ENCODE results near the gene CACTIN. TPM values are rescaled to one million over a fixed set of nuclear protein-coding genes. Genes with fewer than 3 reads are reported as not detected.

Gene CACTIN
- total and polyA plus RNA-seq, 2 of the 8 experiments (the other 6 are each of a cell fraction or from before 2014, with no cell fraction given): 25.8 to 29.9 TPM

DNA sequence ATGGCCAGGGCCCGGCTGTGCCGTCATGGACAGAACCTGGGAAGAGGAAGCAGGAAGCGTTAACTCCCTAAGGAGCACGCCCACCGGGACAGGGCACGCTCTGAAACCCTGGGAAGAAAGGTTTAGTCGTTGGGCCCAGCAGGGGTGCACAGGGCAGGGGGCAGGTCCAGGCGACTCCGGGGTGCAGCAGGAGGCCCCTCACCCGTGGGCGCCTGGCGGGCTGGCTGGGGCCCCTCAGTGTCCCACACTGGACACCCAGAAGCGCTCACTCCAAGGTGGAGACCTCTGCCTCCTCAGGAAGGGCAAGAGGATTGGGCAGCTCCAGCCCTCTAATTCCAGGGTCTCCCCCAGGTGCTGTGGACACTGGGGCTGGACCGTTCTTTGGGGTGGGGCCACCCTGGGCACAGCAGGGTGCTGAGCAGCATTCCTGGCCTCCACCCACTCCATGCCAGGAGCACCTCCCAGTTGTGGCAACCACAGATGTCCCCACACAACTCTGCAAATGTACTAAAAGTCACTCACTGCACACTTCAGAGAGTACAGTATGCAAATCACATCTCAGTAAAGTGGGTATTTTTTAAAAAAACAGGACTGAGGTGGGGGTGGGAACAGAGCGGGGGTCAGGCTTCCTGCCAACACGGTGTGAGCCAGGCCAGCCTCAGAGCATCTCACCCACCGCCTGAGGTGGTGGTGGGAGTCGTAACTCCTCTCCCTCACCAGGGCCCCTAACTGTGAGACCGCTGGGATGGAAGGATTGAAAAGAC, 38.5 kb upstream of the CACTIN start (continued):
- TF ChIP-seq POU5F1 (IDR thresholded peaks at IDR 0.05; ENCODE audit: low read depth, low read length) (no peak), HDAC2 (IDR thresholded peaks at IDR 0.05; ENCODE audit: borderline replicate concordance in 1 of 2, low read depth in 2 of 2, low read length in 2 of 2) (no peak), EGR1 (IDR thresholded peaks at IDR 0.05; ENCODE audit: borderline replicate concordance, low read depth, low read length) (no peak), NRF1 (IDR thresholded peaks at IDR 0.05; ENCODE audit: low read depth, low read length) (no peak), BCL11A (IDR thresholded peaks at IDR 0.05; ENCODE audit: low read depth in 2 of 2, low read length in 2 of 2) (no peak), RAD21 (IDR thresholded peaks at IDR 0.05 in 1 of 2, conservative IDR thresholded peaks at IDR 0.05 in 1 of 2; ENCODE audit: low read depth in 2 of 2, low read length in 2 of 2) (no peak), HDAC6 (IDR thresholded peaks at IDR 0.05; ENCODE audit: low read depth, low read length) (no peak), TBP (IDR thresholded peaks at IDR 0.05; ENCODE audit: low read depth, low read length) (no peak)
